SK-N-SH (cell line): ENCODE measurements around the gene GATB.

ENCODE experiments used
- EZH2phosphoT487 ChIP-seq: fragments of 200-600 bp; sonication (generic); IDR thresholded peaks from 2 replicates; pipeline ENCODE4 v1.6.1; 2017; ENCODE audit warnings: low read depth, mixed run types, mild to moderate bottlenecking, antibody characterized with exemption, moderate library complexity, borderline replicate concordance
- FOXJ3 ChIP-seq: sonication (generic); formaldehyde crosslinking; IDR thresholded peaks from 2 replicates; pipeline ENCODE4 v1.5.1; 2020; ENCODE audit warnings: mild to moderate bottlenecking, missing genetic modification reagents
- IRF3 ChIP-seq: fragments of 150-350 bp; IDR thresholded peaks from 2 replicates; pipeline ENCODE4 v1.6.1; 2016; ENCODE audit warnings: mild to moderate bottlenecking, low read depth, low read length
- MAX ChIP-seq: IDR thresholded peaks from 2 replicates; pipeline ENCODE4 v1.4.0; 2012; ENCODE audit warnings: low read depth
- POLR2AphosphoS5 ChIP-seq: IDR thresholded peaks from 2 replicates; pipeline ENCODE4 v1.6.1; 2012; ENCODE audit warnings: low read depth, low read length
- RAD21 ChIP-seq: IDR thresholded peaks from 2 replicates; pipeline ENCODE4 v1.6.1; 2012; ENCODE audit warnings: mild to moderate bottlenecking, low read length
- RFX5 ChIP-seq: IDR thresholded peaks from 2 replicates; pipeline ENCODE4 v1.6.1; 2012; ENCODE audit warnings: mild to moderate bottlenecking, improper control_type of control experiment, low read length
- SIN3A ChIP-seq: IDR thresholded peaks from 2 replicates; pipeline ENCODE4 v1.6.1; 2012; ENCODE audit warnings: low read depth, mild to moderate bottlenecking, low read length, moderate library complexity, borderline replicate concordance
- TAF1 ChIP-seq: IDR thresholded peaks from 2 replicates; pipeline ENCODE4 v1.6.1; 2012; ENCODE audit warnings: low read depth, mild to moderate bottlenecking, low read length, moderate library complexity, borderline replicate concordance
- USF2 ChIP-seq: fragments of 150-350 bp; IDR thresholded peaks from 2 replicates; pipeline ENCODE4 v1.6.1; 2017; ENCODE audit warnings: antibody characterized with exemption, low read length, low read depth, borderline replicate concordance
- TF ChIP-seq, protein P1 (sequence below): fragments of 200-600 bp; sonication (generic); IDR thresholded peaks from 2 replicates; pipeline ENCODE4 v1.6.1; 2017; ENCODE audit warnings: antibody characterized with exemption, mild to moderate bottlenecking, moderate library complexity
- TF ChIP-seq, protein P2 (sequence below): IDR thresholded peaks from 2 replicates; pipeline ENCODE4; 2012

DNA sequence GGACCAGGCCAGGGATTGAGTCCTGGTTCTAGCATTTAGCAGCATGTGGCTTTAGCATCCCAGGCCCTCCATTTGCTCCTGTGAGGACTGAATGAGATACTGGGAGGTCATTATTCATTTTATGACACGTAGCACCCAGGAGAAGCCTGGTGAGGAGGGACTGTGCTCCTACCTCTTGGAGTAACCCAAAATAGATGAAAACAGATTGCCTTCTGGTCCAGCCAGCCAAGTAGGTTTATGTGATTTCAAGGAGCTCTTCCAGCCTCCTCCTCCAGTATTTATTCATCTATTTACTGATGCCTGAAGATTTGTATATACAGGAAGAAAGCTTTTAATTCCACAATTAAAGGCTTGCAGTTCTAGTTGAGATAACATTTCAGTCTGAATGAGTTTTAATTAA lies 109.3 kb downstream of the GATB start:
- TF ChIP-seq, protein P1, sequence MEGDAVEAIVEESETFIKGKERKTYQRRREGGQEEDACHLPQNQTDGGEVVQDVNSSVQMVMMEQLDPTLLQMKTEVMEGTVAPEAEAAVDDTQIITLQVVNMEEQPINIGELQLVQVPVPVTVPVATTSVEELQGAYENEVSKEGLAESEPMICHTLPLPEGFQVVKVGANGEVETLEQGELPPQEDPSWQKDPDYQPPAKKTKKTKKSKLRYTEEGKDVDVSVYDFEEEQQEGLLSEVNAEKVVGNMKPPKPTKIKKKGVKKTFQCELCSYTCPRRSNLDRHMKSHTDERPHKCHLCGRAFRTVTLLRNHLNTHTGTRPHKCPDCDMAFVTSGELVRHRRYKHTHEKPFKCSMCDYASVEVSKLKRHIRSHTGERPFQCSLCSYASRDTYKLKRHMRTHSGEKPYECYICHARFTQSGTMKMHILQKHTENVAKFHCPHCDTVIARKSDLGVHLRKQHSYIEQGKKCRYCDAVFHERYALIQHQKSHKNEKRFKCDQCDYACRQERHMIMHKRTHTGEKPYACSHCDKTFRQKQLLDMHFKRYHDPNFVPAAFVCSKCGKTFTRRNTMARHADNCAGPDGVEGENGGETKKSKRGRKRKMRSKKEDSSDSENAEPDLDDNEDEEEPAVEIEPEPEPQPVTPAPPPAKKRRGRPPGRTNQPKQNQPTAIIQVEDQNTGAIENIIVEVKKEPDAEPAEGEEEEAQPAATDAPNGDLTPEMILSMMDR = no peak
- TF ChIP-seq IRF3 (no peak), SIN3A (no peak), USF2 (no peak), POLR2AphosphoS5 (no peak), MAX (no peak), RAD21 (no peak), TAF1 (no peak), EZH2phosphoT487 (no peak), FOXJ3 (no peak), RFX5 (no peak)
- TF ChIP-seq, protein P2, sequence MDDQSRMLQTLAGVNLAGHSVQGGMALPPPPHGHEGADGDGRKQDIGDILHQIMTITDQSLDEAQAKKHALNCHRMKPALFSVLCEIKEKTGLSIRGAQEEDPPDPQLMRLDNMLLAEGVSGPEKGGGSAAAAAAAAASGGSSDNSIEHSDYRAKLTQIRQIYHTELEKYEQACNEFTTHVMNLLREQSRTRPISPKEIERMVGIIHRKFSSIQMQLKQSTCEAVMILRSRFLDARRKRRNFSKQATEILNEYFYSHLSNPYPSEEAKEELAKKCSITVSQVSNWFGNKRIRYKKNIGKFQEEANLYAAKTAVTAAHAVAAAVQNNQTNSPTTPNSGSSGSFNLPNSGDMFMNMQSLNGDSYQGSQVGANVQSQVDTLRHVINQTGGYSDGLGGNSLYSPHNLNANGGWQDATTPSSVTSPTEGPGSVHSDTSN = no peak
